HL-60 (cell line): ENCODE measurements around the gene KCNQ1OT1.

Experiments
- POLR2AphosphoS5 ChIP-seq: IDR thresholded peaks from 2 replicates; pipeline ENCODE4 v1.6.1; 2012; ENCODE audit warnings: low read depth
- SPI1 ChIP-seq: IDR thresholded peaks from 2 replicates; pipeline ENCODE4 v1.6.1; 2012; ENCODE audit warnings: low read depth, mild to moderate bottlenecking, borderline replicate concordance
- TF ChIP-seq, protein P1 (sequence below): IDR thresholded peaks from one replicate; pipeline ENCODE4 v1.5.1; 2011; ENCODE audit warnings: low read length, control low read depth, inconsistent platforms; ENCODE audit not compliant: insufficient read depth

DNA sequence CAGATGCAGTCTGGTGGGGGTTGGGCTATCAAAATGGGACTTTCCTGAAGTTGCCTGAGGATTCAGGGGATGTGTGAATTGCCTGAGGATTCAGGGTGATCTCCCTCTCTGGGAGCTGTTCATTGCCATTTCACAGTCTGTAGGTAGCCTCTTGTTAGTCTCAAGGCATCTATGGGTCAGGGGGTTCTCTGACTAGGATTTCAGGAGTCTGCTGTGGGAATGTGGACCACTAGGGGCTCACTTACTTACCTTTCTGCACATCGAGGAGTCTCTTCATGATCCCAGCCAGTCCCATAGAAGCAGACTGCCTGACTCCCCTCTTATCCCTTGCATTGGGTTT, 54.0 kb downstream of the KCNQ1OT1 start:
- TF ChIP-seq, protein P1, sequence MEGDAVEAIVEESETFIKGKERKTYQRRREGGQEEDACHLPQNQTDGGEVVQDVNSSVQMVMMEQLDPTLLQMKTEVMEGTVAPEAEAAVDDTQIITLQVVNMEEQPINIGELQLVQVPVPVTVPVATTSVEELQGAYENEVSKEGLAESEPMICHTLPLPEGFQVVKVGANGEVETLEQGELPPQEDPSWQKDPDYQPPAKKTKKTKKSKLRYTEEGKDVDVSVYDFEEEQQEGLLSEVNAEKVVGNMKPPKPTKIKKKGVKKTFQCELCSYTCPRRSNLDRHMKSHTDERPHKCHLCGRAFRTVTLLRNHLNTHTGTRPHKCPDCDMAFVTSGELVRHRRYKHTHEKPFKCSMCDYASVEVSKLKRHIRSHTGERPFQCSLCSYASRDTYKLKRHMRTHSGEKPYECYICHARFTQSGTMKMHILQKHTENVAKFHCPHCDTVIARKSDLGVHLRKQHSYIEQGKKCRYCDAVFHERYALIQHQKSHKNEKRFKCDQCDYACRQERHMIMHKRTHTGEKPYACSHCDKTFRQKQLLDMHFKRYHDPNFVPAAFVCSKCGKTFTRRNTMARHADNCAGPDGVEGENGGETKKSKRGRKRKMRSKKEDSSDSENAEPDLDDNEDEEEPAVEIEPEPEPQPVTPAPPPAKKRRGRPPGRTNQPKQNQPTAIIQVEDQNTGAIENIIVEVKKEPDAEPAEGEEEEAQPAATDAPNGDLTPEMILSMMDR = no peak
- TF ChIP-seq SPI1 = no peak
- TF ChIP-seq POLR2AphosphoS5 = no peak
